T-helper 1 cell treated with Interleukin-12 subunit alpha and Interleukin-12 subunit beta and Interleukin-4 antibody, amounts not matched to agents 30 μg/mL and 1 μg/mL, for 36 hours (primary cell): ENCODE measurements around the gene ACKR3.

Source experiments
- H3K27ac Mint-ChIP-seq: one replicate; pipeline ENCODE4 v1.8.0; 2021; ENCODE audit warnings: mild to moderate bottlenecking, mixed read lengths
- H3K27me3 Mint-ChIP-seq: one replicate; pipeline ENCODE4 v1.8.0; 2021; ENCODE audit warnings: low read depth, mixed read lengths
- H3K36me3 Mint-ChIP-seq: one replicate; pipeline ENCODE4 v1.8.0; 2021; ENCODE audit warnings: low read depth, mixed read lengths
- H3K4me1 Mint-ChIP-seq: one replicate; pipeline ENCODE4 v1.8.0; 2021; ENCODE audit warnings: low read depth, mixed read lengths
- H3K4me3 Mint-ChIP-seq: one replicate; pipeline ENCODE4 v1.8.0; 2021; ENCODE audit warnings: mild to moderate bottlenecking, moderate library complexity, mixed read lengths
- H3K9me3 Mint-ChIP-seq: one replicate; pipeline ENCODE4 v1.8.0; 2021; ENCODE audit warnings: mixed read lengths

The ACKR3 gene

GRCh38 chr2:236554629-236555282, 14.9 kb upstream of the ACKR3 start:
- peak overlapping the region; percentile 70 for H3K27ac Mint-ChIP-seq
- H3K4me3 Mint-ChIP-seq: no peak overlapping the region
- peaks cover 33% of the 10 kb centered on the region for H3K36me3 Mint-ChIP-seq
- peaks cover 57% of the 10 kb centered on the region for H3K4me1 Mint-ChIP-seq
- peaks cover 13% of the 10 kb centered on the region for H3K9me3 Mint-ChIP-seq
- H3K27me3 Mint-ChIP-seq: peaks cover 10% of the 10 kb centered on the region

DNA sequence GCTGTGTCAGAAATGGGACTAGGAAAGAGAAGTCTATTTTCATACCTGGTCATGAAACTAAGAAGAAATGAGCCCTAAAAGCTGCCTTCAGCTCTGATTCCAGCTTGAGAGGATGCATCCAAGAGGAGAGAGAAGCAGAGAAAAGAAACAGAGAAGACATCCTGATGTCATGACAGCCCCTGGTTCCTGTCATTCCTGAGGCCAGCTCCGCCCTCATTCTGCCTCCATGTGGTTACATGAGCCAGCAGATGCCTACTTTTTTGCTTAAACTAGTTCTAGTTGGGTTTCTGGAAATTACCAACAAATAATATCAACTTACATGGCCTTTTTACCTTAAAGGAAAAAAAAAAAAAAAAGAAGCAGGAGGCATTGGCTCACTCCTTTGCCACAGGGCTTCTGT, 14.1 kb upstream of the ACKR3 start:
- Mint-ChIP-seq H3K4me1 (peaks cover 53% of the 10 kb centered on the region), H3K9me3 (peaks cover 13% of the 10 kb centered on the region), H3K36me3 (peaks cover 33% of the 10 kb centered on the region), H3K4me3 (no peak overlapping the region), H3K27me3 (peaks cover 12% of the 10 kb centered on the region), H3K27ac (peak overlapping the region; percentile 70)

- peaks cover 43% of the 10 kb centered on the region for H3K36me3 Mint-ChIP-seq
- H3K27me3 Mint-ChIP-seq: peaks cover 17% of the 10 kb centered on the region
- peaks cover 36% of the 10 kb centered on the region for H3K4me1 Mint-ChIP-seq
- H3K27ac Mint-ChIP-seq: no peak overlapping the region
- H3K9me3 Mint-ChIP-seq: peaks cover 13% of the 10 kb centered on the region
- no peak overlapping the region for H3K4me3 Mint-ChIP-seq
These were observed 12.2 kb upstream of the ACKR3 start for GRCh38 chr2:236557306-236558030.

DNA sequence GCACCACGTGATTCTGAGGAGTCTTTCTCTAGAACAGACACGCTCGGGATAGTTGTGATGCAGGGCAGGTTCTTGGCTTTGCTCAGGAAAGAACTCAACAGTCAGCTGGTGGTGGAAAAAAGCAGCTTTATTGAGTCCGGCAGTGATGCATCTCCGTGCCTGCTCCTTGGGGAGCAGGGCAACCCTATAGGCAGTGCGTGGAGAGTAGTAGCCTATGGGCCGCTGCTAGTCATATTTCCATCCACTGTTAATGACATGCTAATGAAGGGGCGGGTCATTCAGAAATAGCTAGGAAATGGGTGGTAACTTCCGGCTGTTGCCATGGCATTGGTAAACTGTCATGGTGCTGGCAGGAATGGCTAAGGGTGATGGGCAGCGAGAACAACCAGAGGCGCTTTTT, 11.6 kb upstream of the ACKR3 start:
- peaks cover 17% of the 10 kb centered on the region for H3K27me3 Mint-ChIP-seq
- H3K27ac Mint-ChIP-seq: no peak overlapping the region
- peaks cover 13% of the 10 kb centered on the region for H3K9me3 Mint-ChIP-seq
- no peak overlapping the region for H3K4me3 Mint-ChIP-seq
- peaks cover 34% of the 10 kb centered on the region for H3K4me1 Mint-ChIP-seq
- H3K36me3 Mint-ChIP-seq: peaks cover 44% of the 10 kb centered on the region

DNA sequence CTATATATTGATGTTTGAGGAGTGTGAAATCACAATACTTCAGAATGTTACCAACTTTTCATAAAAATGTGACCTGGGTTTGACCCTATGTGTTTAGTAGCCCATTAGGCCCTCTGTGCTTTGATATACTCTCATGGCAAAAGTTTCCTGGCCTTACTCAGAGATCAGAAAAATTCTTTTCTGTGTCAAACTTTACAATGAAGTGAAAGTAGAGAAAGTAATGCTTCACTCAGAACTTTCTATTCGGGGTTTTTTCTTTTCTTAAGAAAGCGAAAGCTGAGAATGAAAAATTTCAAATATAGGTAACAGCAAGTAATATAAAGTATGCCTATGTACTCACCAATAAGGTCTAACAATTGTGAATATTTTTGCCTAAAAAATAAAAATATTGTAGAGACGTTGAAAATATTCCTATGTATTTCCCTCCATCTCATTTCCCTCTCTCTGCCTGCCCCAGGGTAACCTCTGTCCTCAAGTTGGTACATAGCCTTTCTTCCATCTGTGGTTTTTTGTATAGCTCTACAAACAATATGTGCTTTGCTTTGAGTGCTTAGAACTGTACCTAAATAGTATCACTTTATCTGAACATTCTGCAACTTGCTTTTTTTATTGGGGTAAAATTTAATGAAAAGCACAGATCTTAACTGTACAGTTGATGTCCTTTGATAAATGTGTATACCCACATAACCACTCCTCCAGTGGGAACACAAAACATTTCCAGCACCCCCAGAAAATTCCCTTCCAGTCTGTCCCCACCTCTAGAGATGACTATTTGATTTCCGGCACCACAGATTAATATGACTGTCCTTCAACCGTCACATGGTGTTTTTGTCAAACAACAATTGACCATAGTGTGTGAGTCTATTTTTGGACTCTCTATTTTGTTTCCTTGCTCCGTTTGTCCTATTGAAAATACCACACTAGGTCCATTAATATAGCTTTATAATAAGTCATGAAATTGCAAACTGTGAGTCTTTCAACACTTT, 10.3 kb upstream of the ACKR3 start:
- Mint-ChIP-seq H3K36me3 (peaks cover 36% of the 10 kb centered on the region), H3K4me1 (peaks cover 30% of the 10 kb centered on the region), H3K9me3 (peaks cover 6% of the 10 kb centered on the region), H3K4me3 (no peak overlapping the region), H3K27me3 (peaks cover 17% of the 10 kb centered on the region), H3K27ac (no peak overlapping the region)

DNA sequence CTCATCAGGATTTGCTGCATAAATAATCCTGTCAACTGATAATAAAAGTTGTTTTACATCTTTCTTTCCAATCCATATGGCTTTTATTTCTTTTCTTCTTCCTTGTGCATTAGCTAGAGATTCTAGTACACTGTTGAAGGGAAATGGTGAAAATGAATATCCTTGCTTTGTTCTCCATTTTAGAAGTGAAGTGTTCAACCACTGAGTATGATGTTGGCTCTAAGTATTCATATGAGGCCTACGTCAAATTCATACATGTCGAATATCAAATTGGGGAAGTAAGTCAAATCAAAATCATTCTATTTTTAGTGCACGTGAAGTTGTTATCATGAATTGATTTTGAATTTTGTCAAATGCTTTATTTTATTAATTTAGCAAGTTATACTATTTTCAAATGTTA, 7.8 kb upstream of the ACKR3 start:
- Mint-ChIP-seq H3K4me3 (no peak overlapping the region), H3K27ac (no peak overlapping the region), H3K36me3 (peaks cover 21% of the 10 kb centered on the region), H3K4me1 (peaks cover 22% of the 10 kb centered on the region), H3K27me3 (peaks cover 35% of the 10 kb centered on the region), H3K9me3 (no peaks in the 10 kb centered on the region)

DNA sequence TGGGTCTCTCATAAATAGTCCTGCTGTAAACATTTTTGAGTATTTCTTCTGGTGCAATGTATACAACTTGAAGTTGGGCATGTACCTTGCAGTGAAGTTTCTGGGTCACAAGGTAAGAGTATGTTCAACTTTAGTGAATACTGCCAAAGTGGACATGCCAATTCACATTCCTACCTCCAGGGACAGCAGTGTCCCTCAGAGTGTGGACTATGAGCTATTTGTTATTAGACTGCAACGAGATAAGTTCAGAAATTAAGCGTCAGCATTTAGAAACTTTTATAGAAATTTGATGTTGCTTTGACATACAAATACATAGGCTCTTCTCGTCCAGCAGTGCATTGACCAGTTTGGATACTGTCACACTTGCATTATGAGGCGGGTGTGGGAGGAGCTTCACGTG, 7.2 kb upstream of the ACKR3 start:
- Mint-ChIP-seq H3K9me3 (no peaks in the 10 kb centered on the region), H3K27ac (no peak overlapping the region), H3K36me3 (peaks cover 21% of the 10 kb centered on the region), H3K27me3 (peaks cover 33% of the 10 kb centered on the region), H3K4me3 (no peak overlapping the region), H3K4me1 (peaks cover 18% of the 10 kb centered on the region)

DNA sequence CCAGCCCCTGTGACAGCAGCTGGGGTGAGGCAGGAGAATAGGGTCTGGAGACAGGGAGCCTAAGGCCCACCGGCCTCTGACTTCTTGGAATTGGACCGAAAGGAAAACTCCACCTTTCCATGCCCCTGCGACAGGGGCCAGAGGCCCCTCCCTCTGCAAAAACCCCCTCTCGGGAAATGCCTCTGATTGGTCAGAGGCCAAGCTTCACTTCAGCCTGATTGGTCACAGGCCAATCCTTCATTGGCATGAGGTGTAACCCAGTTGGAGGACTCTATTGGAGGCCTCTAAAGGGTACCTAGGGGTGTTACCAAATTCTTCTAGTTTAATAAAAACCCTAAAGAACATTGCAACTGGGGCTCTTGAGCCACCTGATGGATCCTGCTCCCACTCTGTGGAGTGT, 5.7 kb upstream of the ACKR3 start:
- H3K36me3 Mint-ChIP-seq: peaks cover 21% of the 10 kb centered on the region
- no peak overlapping the region for H3K27ac Mint-ChIP-seq
- peaks cover 18% of the 10 kb centered on the region for H3K4me1 Mint-ChIP-seq
- H3K9me3 Mint-ChIP-seq: no peaks in the 10 kb centered on the region
- H3K27me3 Mint-ChIP-seq: peaks cover 33% of the 10 kb centered on the region
- no peak overlapping the region for H3K4me3 Mint-ChIP-seq

- H3K4me3 Mint-ChIP-seq: no peak overlapping the region
- H3K27me3 Mint-ChIP-seq: peaks cover 27% of the 10 kb centered on the region
- H3K9me3 Mint-ChIP-seq: no peaks in the 10 kb centered on the region
- no peak overlapping the region for H3K27ac Mint-ChIP-seq
- peaks cover 21% of the 10 kb centered on the region for H3K36me3 Mint-ChIP-seq
- peaks cover 21% of the 10 kb centered on the region for H3K4me1 Mint-ChIP-seq
These were observed 4.4 kb upstream of the ACKR3 start for GRCh38 chr2:236565212-236565611.

DNA sequence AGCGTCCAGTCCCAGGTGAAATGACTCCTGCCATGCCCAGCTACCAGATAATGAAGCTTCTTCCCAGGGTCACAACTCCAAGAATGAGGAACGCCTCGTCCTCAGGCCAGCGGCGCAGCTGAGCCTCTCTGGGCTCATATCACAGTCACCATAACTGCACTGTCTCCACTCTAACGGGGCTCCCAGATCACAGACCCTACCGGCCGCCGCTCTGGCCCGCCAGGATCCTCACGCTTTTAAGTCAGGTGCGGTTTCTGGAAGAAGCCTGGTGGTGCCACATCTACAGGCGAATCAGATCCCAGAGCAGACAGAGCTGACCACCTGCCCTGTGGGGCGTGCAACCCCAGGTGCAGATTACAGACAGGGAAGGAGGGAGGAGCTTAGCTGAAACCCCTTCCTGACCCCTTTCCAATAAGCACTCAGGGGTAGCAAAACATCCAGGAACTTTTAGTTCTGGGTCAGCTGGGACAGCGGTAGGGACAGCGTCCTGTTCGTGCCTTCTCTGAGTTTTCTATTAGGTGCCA, 3.7 kb upstream of the ACKR3 start:
- no peak overlapping the region for H3K27ac Mint-ChIP-seq
- H3K4me3 Mint-ChIP-seq: no peak overlapping the region

DNA sequence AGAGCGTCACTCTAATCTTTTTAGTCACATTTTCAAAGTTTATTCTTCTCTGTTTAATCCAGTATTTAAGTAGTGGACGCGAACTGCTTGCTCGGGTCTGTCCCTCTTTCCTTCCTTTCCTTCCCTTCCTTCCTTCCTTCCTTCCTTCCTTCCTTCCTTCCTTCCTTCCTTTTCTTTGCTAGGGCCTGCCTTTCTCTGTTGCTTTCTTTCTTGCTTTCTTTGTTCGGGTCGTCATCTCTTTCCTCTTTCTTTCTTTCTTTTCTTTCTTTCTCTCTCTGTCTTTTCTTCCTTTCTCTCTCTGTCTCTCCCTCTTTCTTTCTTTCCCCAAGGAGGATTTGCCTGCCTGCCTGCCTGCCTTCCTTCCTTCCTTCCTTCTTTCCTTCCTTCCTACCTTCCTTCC, 3.0 kb upstream of the ACKR3 start:
- Mint-ChIP-seq H3K9me3 (no peaks in the 10 kb centered on the region), H3K4me3 (no peak overlapping the region), H3K27me3 (peaks cover 25% of the 10 kb centered on the region), H3K4me1 (peaks cover 25% of the 10 kb centered on the region), H3K27ac (no peak overlapping the region), H3K36me3 (peaks cover 16% of the 10 kb centered on the region)

More for the DNA sequence above, 3.7 kb upstream of the ACKR3 start:
- peaks cover 25% of the 10 kb centered on the region for H3K4me1 Mint-ChIP-seq
- H3K36me3 Mint-ChIP-seq: peaks cover 16% of the 10 kb centered on the region
- H3K9me3 Mint-ChIP-seq: no peaks in the 10 kb centered on the region
- peaks cover 25% of the 10 kb centered on the region for H3K27me3 Mint-ChIP-seq

- Mint-ChIP-seq H3K27ac (peak overlapping the region; percentile 49), H3K9me3 (no peaks in the 10 kb centered on the region), H3K4me3 (peak overlapping the region; percentile 70), H3K4me1 (peaks cover 23% of the 10 kb centered on the region), H3K36me3 (peaks cover 4% of the 10 kb centered on the region), H3K27me3 (peaks cover 25% of the 10 kb centered on the region)
These were observed 1.3 kb upstream of the ACKR3 start for GRCh38 chr2:236568068-236568921.

DNA sequence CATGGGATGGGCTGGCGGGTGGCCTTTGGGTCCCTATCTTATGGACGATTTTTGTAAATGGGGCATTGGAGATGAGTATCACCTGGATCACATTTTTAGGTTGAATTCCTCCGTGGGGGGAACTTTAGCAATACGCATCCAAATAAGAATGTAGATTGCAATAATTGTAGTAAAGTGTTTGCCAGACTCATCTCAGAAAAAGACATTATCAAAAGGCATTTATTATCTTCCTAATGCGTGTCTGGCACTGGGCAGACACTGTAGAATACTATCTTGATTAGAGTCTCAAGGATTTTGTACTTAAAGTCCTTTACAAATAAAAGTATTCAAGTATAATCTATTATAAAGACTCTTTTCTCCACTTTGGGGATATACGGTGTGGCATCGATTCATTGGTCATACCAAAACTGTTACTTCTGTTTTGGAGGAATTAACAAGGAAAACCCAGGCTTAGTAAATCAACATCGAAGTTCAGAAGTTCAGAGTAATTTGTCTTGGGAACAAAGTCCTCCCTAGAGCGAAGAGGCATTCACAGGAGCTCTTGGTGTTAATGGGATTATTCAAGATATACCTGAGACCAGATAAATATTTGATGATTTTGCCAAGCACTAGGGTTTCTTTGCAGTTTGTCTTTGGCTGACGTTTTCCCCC, 578 bp upstream of the ACKR3 start:
- Mint-ChIP-seq H3K27ac (peak overlapping the region; percentile 32), H3K36me3 (peaks cover 4% of the 10 kb centered on the region), H3K27me3 (peaks cover 25% of the 10 kb centered on the region), H3K4me1 (peaks cover 23% of the 10 kb centered on the region), H3K9me3 (no peaks in the 10 kb centered on the region), H3K4me3 (peak overlapping the region; percentile 48)
